Measurements from ENCODE around the gene ZNF814. TPM values are rescaled to one million over a fixed set of nuclear protein-coding genes. Genes with fewer than 3 reads are reported as not detected.
A peak's percentile ranks its signal among the peaks of the same experiment; 100 is the strongest.
"Not testable (repeated sequence)": the region's sequence is repeated elsewhere in the genome, so short reads cannot be mapped to it uniquely, and the experiment has no call there.

Gene ZNF814
- total RNA-seq, 1 donor from 2014 or later: 19.3 TPM

DNA sequence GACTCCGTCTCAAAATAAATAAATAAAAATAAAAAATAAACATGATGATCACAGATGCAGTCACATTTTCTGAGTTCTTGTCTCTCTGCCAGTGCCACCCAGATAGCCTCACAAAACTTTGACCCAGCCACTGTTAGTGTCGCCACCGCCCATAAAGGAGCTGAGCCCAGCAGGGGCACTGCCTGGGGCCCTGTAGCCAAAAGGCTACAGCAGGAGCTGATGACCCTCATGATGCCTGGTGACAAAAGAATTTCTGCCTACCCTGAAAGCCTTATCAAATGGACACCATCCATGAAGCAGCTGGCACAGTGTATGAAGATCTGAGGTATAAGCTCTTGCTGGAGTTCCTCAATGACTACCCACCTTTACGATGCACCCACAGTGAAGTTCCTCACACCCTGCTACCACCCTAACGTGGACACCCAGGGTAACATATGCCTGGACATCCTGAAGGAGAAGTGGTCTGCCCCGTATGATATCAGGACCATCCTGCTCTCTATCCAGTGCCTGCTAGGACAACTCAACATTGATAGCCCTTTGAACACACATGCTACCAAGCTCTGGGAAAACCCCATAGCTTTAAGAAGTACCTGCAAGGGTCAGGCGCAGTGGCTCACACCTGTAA, 20.9 kb downstream of the ZNF814 start:
- H3K27me3 ChIP-seq (ENCODE audit: control insufficient read depth, insufficient read depth, low read length): no peaks in the 10 kb centered on the region
- no peak overlapping the region for H3K4me3 ChIP-seq (ENCODE audit: low read depth, low read length)
- DNase-seq (ENCODE audit: low read depth): no peak
- H3K36me3 ChIP-seq (ENCODE audit: control insufficient read depth, insufficient read depth, low read length): peaks cover 7% of the 10 kb centered on the region
- TF ChIP-seq, protein P1, sequence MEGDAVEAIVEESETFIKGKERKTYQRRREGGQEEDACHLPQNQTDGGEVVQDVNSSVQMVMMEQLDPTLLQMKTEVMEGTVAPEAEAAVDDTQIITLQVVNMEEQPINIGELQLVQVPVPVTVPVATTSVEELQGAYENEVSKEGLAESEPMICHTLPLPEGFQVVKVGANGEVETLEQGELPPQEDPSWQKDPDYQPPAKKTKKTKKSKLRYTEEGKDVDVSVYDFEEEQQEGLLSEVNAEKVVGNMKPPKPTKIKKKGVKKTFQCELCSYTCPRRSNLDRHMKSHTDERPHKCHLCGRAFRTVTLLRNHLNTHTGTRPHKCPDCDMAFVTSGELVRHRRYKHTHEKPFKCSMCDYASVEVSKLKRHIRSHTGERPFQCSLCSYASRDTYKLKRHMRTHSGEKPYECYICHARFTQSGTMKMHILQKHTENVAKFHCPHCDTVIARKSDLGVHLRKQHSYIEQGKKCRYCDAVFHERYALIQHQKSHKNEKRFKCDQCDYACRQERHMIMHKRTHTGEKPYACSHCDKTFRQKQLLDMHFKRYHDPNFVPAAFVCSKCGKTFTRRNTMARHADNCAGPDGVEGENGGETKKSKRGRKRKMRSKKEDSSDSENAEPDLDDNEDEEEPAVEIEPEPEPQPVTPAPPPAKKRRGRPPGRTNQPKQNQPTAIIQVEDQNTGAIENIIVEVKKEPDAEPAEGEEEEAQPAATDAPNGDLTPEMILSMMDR (IDR thresholded peaks at IDR 0.05; ENCODE audit: insufficient read depth, low read length, poor library complexity, severe bottlenecking): no peak

GRCh38 chr19:57862351-57862750, 26.5 kb downstream of the ZNF814 start:
- not testable (repeated sequence) for H3K36me3 ChIP-seq (ENCODE audit: control insufficient read depth, insufficient read depth, low read length); H3K27me3 ChIP-seq (ENCODE audit: control insufficient read depth, insufficient read depth, low read length); H3K4me3 ChIP-seq (ENCODE audit: low read depth, low read length); DNase-seq (ENCODE audit: low read depth)

DNA sequence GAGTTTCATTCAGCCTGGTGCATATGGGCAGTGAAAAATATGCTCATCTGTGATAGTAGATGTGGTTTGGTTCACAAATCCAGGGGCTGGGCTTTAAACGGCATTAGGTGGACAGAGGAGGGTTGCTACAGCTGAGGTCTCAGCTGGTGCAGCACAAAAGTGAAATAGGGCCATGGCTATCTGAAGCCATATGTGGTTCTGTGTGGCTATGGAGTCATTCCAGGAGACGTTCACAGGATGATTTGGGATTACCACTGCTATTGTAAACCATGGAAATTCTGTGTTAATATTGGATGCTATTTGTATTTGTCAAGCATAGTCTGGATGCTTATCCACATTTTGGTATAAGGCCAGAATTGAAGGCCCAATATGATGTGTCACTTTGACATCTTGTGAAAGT, 34.7 kb downstream of the ZNF814 start:
- H3K36me3 ChIP-seq (ENCODE audit: control insufficient read depth, insufficient read depth, low read length); H3K4me3 ChIP-seq (ENCODE audit: low read depth, low read length); H3K27me3 ChIP-seq (ENCODE audit: control insufficient read depth, insufficient read depth, low read length); DNase-seq (ENCODE audit: low read depth): not testable (repeated sequence)

- H3K4me3 ChIP-seq (ENCODE audit: low read depth, low read length); DNase-seq (ENCODE audit: low read depth); H3K36me3 ChIP-seq (ENCODE audit: control insufficient read depth, insufficient read depth, low read length); H3K27me3 ChIP-seq (ENCODE audit: control insufficient read depth, insufficient read depth, low read length): not testable (repeated sequence)
Measured at GRCh38 chr19:57851812-57852603, 36.8 kb downstream of the ZNF814 start.

GRCh38 chr19:57850553-57851017, 38.3 kb downstream of the ZNF814 start:
- Histone ChIP-seq H3K27me3 (ENCODE audit: control insufficient read depth, insufficient read depth, low read length) (no peaks in the 10 kb centered on the region), H3K36me3 (ENCODE audit: control insufficient read depth, insufficient read depth, low read length) (no peaks in the 10 kb centered on the region), H3K4me3 (ENCODE audit: low read depth, low read length) (peak overlapping the region; percentile 77)
- DNase-seq (ENCODE audit: low read depth): peak; percentile 63
- TF ChIP-seq, protein P1 (IDR thresholded peaks at IDR 0.05; ENCODE audit: insufficient read depth, low read length, poor library complexity, severe bottlenecking): no peak

DNA sequence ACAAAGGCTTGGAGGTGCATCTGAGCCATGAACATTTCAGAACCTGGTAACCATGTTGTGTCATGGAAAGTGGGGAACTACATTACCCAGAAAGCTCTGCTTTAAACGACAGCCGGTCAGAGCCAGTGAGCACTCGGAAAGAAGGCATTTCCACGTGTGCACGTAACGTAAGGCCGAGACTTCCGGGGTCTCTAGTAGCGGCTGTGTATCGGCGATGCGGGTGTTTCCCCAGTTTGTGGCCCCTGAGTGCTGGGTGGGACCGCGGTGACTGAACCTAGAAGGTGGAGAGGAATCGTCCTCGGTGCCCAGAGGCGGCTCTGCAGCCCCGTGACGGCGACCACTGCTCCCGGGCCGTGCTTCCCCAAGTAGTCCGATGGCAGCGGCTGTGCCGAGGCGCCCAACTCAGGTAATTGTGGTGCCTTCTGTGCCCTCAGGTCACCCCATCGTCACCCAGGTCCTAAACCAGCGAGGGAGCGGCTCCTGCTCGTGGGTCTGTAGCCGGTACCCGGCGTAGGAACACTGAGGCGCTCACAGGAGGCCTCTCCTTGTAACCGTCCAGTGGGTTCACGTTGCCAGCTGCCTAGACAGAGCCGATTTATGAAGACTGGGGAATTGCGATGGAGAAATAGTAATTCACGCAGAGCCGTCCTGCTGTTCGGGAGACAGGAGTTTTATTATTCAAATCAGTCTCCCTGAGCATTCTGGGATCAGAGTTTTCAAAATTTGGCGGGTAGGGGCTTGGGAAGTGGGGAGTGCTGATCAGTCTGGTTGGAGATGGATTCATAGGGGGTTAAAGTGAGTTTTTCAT, 39.0 kb downstream of the ZNF814 start, which contains the start of gene ZNF587:
ZNF587 (plus strand) TSS at position 194 of the 808 bp plus-strand sequence; CDS start at position 374, 180 bp downstream.
- peak within 1 kb of the TSS; percentile 77 for H3K4me3 ChIP-seq (ENCODE audit: low read depth, low read length)
- not testable (repeated sequence) for H3K36me3 ChIP-seq (ENCODE audit: control insufficient read depth, insufficient read depth, low read length); H3K27me3 ChIP-seq (ENCODE audit: control insufficient read depth, insufficient read depth, low read length)
- DNase-seq (ENCODE audit: low read depth): peak; percentile 60

GRCh38 chr19:57849162-57849665, 39.6 kb downstream of the ZNF814 start:
- H3K4me3 ChIP-seq (ENCODE audit: low read depth, low read length): peak overlapping the region; percentile 77
- not testable (repeated sequence) for H3K36me3 ChIP-seq (ENCODE audit: control insufficient read depth, insufficient read depth, low read length); DNase-seq (ENCODE audit: low read depth); H3K27me3 ChIP-seq (ENCODE audit: control insufficient read depth, insufficient read depth, low read length)

DNA sequence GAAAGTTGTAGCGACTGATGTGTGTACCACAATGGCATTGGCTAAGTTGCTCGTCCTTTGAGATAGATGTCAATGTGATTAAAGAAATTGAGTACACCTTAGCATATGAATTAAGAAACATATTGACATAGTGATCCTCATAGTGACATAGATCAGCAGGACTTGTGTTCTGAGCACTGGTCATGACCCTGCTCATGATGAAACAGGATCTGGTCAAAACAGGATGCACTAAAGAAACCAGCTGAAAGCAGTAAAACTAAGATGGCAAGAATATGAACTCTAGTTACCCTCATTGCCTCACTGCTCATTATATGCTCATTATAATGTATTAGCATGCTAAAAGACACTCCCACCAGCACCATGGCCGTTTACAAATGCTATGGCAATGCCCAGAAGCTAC, 41.7 kb downstream of the ZNF814 start:
- not testable (repeated sequence) for DNase-seq (ENCODE audit: low read depth); H3K27me3 ChIP-seq (ENCODE audit: control insufficient read depth, insufficient read depth, low read length); H3K4me3 ChIP-seq (ENCODE audit: low read depth, low read length); H3K36me3 ChIP-seq (ENCODE audit: control insufficient read depth, insufficient read depth, low read length)
